Lower leg skin (tissue), 4 donors: ENCODE data around the gene OAS3. TPM values are rescaled to one million over a fixed set of nuclear protein-coding genes. Genes with fewer than 3 reads are reported as not detected.

Experiments used
- DNase-seq, 2 donors: peaks; one replicate each; pipeline ENCODE4 v3.0.0-alpha.2; 2019; ENCODE audit warnings: low spot score in 2 of 2
- H3K4me3 ChIP-seq: fragments of 200-600 bp; sonication (generic); 2 replicates; pipeline ENCODE4 v1.5.1; 2017; ENCODE audit warnings: mild to moderate bottlenecking, low read depth; ENCODE audit not compliant: poor library complexity, severe bottlenecking
- POLR2A ChIP-seq, 2 donors: fragments of 450-650 bp; IDR thresholded peaks; one replicate each; pipeline ENCODE4 v1.6.1; 2016 to 2017; ENCODE audit warnings: antibody characterized with exemption in 2 of 2, mild to moderate bottlenecking in 1 of 2, moderate library complexity in 1 of 2
- WGBS, 2 donors: methylation state at CpG; one replicate each; pipeline ENCODE4 v1.1.5; 2018; 5-methylcytosine and 5-hydroxymethylcytosine counted together
- intact Hi-C: fragments of 100-400 bp; cut with DNase I; formaldehyde crosslinking; loops from one replicate; pipeline ENCODE4 v1.15.0; 2023; ENCODE audit warnings: low total_unique reads
- total RNA-seq, 4 donors: library from RNA; depleted of rRNA; stranded (reverse); fragments of >200 nt; gene quantifications; one replicate each; pipeline ENCODE4 v1.1.0, GENCODE V29; 2016
- TF ChIP-seq, protein P1 (sequence below), 3 donors: fragments of 450-650 bp; IDR thresholded peaks; one replicate each; pipeline ENCODE4 v1.5.1; 2016; ENCODE audit warnings: antibody characterized with exemption in 3 of 3, mild to moderate bottlenecking in 3 of 3, moderate library complexity in 2 of 3

OAS3 gene, protein sequence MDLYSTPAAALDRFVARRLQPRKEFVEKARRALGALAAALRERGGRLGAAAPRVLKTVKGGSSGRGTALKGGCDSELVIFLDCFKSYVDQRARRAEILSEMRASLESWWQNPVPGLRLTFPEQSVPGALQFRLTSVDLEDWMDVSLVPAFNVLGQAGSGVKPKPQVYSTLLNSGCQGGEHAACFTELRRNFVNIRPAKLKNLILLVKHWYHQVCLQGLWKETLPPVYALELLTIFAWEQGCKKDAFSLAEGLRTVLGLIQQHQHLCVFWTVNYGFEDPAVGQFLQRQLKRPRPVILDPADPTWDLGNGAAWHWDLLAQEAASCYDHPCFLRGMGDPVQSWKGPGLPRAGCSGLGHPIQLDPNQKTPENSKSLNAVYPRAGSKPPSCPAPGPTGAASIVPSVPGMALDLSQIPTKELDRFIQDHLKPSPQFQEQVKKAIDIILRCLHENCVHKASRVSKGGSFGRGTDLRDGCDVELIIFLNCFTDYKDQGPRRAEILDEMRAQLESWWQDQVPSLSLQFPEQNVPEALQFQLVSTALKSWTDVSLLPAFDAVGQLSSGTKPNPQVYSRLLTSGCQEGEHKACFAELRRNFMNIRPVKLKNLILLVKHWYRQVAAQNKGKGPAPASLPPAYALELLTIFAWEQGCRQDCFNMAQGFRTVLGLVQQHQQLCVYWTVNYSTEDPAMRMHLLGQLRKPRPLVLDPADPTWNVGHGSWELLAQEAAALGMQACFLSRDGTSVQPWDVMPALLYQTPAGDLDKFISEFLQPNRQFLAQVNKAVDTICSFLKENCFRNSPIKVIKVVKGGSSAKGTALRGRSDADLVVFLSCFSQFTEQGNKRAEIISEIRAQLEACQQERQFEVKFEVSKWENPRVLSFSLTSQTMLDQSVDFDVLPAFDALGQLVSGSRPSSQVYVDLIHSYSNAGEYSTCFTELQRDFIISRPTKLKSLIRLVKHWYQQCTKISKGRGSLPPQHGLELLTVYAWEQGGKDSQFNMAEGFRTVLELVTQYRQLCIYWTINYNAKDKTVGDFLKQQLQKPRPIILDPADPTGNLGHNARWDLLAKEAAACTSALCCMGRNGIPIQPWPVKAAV
- total RNA-seq, result 10 to 100 TPM in 3 of 4 donors, 1 to 10 TPM in 1; 9.4 to 18.9 (median 15.9) TPM

DNA sequence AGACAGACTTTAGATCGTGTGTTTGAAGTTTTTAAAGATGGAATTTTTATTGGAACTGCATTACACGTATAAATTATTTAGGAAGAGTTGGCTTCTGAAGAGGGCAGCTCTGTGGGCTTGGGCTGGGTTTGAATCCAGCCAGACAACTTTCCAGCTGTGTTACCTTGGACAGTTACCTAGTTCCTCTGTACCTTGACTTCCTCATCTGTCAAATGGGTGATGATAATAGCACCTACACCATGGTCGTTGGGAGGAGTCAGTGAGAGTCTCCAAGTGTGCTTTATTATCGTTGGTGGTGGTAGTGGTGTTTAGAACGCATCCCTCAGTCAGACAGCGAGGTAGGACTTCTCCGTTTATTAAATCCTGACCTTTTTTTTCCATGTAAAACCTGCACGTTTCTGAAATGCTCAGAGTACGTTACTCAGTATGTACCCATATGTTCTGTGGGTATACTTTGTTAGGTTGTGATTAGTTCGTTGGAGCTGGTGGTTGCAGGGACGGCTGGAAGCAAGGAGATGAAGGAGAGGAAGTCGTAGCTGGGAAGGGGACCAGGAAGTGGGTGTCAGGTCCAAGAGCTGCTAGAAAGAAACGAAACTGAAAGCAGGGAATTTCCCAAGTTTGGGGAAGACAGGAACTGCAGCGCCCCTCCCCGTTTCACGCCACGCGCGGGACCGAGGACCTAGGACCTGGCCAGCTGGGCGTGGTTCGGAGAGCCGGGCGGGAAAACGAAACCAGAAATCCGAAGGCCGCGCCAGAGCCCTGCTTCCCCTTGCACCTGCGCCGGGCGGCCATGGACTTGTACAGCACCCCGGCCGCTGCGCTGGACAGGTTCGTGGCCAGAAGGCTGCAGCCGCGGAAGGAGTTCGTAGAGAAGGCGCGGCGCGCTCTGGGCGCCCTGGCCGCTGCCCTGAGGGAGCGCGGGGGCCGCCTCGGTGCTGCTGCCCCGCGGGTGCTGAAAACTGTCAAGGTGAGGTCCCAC, at the start of gene OAS3:
Gene OAS3 (plus strand): TSS at position 734 of the 979 bp plus-strand sequence. CDS start 57 bp downstream, at position 791.
- TF ChIP-seq POLR2A (IDR thresholded peaks at IDR 0.05), result no peak
- TF ChIP-seq, protein P1, sequence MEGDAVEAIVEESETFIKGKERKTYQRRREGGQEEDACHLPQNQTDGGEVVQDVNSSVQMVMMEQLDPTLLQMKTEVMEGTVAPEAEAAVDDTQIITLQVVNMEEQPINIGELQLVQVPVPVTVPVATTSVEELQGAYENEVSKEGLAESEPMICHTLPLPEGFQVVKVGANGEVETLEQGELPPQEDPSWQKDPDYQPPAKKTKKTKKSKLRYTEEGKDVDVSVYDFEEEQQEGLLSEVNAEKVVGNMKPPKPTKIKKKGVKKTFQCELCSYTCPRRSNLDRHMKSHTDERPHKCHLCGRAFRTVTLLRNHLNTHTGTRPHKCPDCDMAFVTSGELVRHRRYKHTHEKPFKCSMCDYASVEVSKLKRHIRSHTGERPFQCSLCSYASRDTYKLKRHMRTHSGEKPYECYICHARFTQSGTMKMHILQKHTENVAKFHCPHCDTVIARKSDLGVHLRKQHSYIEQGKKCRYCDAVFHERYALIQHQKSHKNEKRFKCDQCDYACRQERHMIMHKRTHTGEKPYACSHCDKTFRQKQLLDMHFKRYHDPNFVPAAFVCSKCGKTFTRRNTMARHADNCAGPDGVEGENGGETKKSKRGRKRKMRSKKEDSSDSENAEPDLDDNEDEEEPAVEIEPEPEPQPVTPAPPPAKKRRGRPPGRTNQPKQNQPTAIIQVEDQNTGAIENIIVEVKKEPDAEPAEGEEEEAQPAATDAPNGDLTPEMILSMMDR (IDR thresholded peaks at IDR 0.05), result no peak
- intact Hi-C loops, result no loop called here
- peak within 1 kb of the TSS; percentile 46 for H3K4me3 ChIP-seq
- DNase-seq, result peak; percentile 85 to 97
- 8 to 9% methylated on average over 24 to 31 of the region's 50 CpGs for WGBS, 2 donors

GRCh38 chr12:112891093-112892024, 46.9 kb upstream of the OAS3 start:
- no peak for DNase-seq
- 77 to 89% methylated on average over 6 of the region's 6 CpGs for WGBS, 2 donors
- intact Hi-C loops, result no loop called here
- no peak for TF ChIP-seq POLR2A (IDR thresholded peaks at IDR 0.05)
- TF ChIP-seq, protein P1 (IDR thresholded peaks at IDR 0.05), result no peak
- H3K4me3 ChIP-seq, result no peak overlapping the region

DNA sequence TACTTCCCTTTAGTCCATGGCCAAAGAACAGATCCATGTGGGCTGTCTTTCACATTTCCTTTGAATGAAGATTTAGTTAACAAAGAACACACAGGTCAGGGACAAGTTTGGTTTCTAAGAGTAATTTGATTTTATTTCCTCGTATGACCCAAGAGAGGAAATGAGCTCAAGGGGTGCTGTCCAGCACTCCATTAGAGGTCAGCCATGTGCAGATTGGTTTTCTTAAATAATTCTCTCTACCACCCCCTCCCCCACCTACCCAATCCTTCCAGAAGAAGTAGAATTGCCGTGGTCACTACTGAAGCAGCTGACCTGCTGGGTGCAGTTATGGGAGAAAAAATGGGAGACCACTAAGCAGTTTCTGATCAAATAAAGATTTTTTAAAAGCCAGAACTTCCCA, 45.4 kb upstream of the OAS3 start:
- H3K4me3 ChIP-seq, result no peak overlapping the region
- 37 to 43% methylated on average over 2 of the region's 2 CpGs for WGBS, 2 donors
- TF ChIP-seq, protein P1 (IDR thresholded peaks at IDR 0.05), result no peak
- TF ChIP-seq POLR2A (IDR thresholded peaks at IDR 0.05), result no peak
- intact Hi-C loops, result no loop called here
- no peak for DNase-seq

GRCh38 chr12:112894128-112894527, 44.1 kb upstream of the OAS3 start:
- TF ChIP-seq POLR2A (IDR thresholded peaks at IDR 0.05), result no peak
- intact Hi-C loops, result no loop called here

DNA sequence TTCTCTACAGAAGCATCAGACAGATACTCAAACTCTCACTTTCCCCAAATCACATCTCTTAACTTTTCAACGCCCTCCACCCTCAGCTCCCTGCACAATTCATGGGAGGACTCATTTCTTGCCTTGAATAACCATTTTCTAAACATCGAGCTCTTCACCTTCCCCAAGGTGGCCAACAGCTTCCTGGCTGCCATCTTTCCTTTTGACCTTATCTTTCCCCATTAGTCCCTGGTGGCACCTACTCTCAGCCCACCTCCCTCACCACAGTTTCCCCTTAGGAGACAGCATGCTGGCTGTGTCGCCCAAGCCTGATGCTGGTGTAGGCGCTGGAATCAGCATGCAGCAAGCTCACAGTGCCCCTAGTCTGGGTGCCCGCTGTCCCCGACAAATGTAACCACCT, 39.9 kb upstream of the OAS3 start:
- intact Hi-C loops, result loop anchor here (5.0 kb wide), 1 partner anchor 134 kb away; no protein-coding TSS in a partner anchor
- TF ChIP-seq, protein P1 (IDR thresholded peaks at IDR 0.05), result no peak
- no peak for TF ChIP-seq POLR2A (IDR thresholded peaks at IDR 0.05)
- no peak overlapping the region for H3K4me3 ChIP-seq
- DNase-seq, result no peak
- WGBS, 2 donors, result 85 to 92% methylated on average over 6 of the region's 6 CpGs

More at GRCh38 chr12:112894128-112894527, 44.1 kb upstream of the OAS3 start:
- H3K4me3 ChIP-seq, result no peak overlapping the region
- DNase-seq, result no peak
